ENCODE measurements around the gene SEMA6A.

SEMA6A gene

GRCh38 chr5:116522356-116523136 is 52.1 kb downstream of the SEMA6A start:
- DNase-seq (ENCODE audit: low read depth in 2 of 2) = no peak

GRCh38 chr5:116521173-116521872 is 53.3 kb downstream of the SEMA6A start:
- no peak for DNase-seq (ENCODE audit: low read depth in 2 of 2)

GRCh38 chr5:116520771-116521170 is 53.9 kb downstream of the SEMA6A start:
- no peak for DNase-seq (ENCODE audit: low read depth in 2 of 2)

- DNase-seq (ENCODE audit: low read depth in 2 of 2) = no peak
These were observed 56.2 kb downstream of the SEMA6A start for GRCh38 chr5:116518423-116518822.

- DNase-seq (ENCODE audit: low read depth in 2 of 2) = no peak
These were observed 57.1 kb downstream of the SEMA6A start for GRCh38 chr5:116517488-116517887.

- DNase-seq (ENCODE audit: low read depth in 2 of 2) = no peak
These were observed 58.6 kb downstream of the SEMA6A start for GRCh38 chr5:116516021-116516420.

- no peak for DNase-seq (ENCODE audit: low read depth in 2 of 2)
These were observed 60.1 kb downstream of the SEMA6A start for GRCh38 chr5:116514421-116514970.

GRCh38 chr5:116510517-116510916 is 64.1 kb downstream of the SEMA6A start:
- DNase-seq (ENCODE audit: low read depth in 2 of 2) = no peak

GRCh38 chr5:116509483-116510244 is 65.0 kb downstream of the SEMA6A start:
- DNase-seq (ENCODE audit: low read depth in 2 of 2) = no peak

GRCh38 chr5:116508835-116509234 is 65.8 kb downstream of the SEMA6A start:
- DNase-seq (ENCODE audit: low read depth in 2 of 2) = no peak

GRCh38 chr5:116507941-116508655 is 66.5 kb downstream of the SEMA6A start:
- no peak for DNase-seq (ENCODE audit: low read depth in 2 of 2)

GRCh38 chr5:116507051-116507537 is 67.5 kb downstream of the SEMA6A start:
- no peak for DNase-seq (ENCODE audit: low read depth in 2 of 2)

GRCh38 chr5:116506488-116506887 is 68.1 kb downstream of the SEMA6A start:
- no peak for DNase-seq (ENCODE audit: low read depth in 2 of 2)

GRCh38 chr5:116504593-116505166 is 69.9 kb downstream of the SEMA6A start:
- no peak for DNase-seq (ENCODE audit: low read depth in 2 of 2)

GRCh38 chr5:116502616-116503015 is 72.0 kb downstream of the SEMA6A start:
- no peak for DNase-seq (ENCODE audit: low read depth in 2 of 2)

- DNase-seq (ENCODE audit: low read depth in 2 of 2) = no peak
These were observed 72.5 kb downstream of the SEMA6A start for GRCh38 chr5:116502138-116502537.

GRCh38 chr5:116498503-116499048 is 76.0 kb downstream of the SEMA6A start:
- DNase-seq (ENCODE audit: low read depth in 2 of 2) = no peak

- DNase-seq (ENCODE audit: low read depth in 2 of 2) = no peak
These were observed 77.0 kb downstream of the SEMA6A start for GRCh38 chr5:116497631-116498030.

GRCh38 chr5:116495786-116496357 is 78.8 kb downstream of the SEMA6A start:
- no peak for DNase-seq (ENCODE audit: low read depth in 2 of 2)

GRCh38 chr5:116494784-116495450 is 79.7 kb downstream of the SEMA6A start:
- DNase-seq (ENCODE audit: low read depth in 2 of 2) = no peak

Data from activated CD4-positive, alpha-beta T cell treated with anti-CD3 and anti-CD28 coated beads for 24 hours (primary cell).